ENCODE results near the gene C3AR1. TPM values are rescaled to one million over a fixed set of nuclear protein-coding genes. Genes with fewer than 3 reads are reported as not detected.
"Not testable (repeated sequence)": the region's sequence is repeated elsewhere in the genome, so short reads cannot be mapped to it uniquely, and the experiment has no call there.

The C3AR1 gene
- total RNA-seq, 2 experiments from 2014 or later, result 1.4 TPM

GRCh38 chr12:8089716-8090115, 23.6 kb upstream of the C3AR1 start:
- intact Hi-C loops (cut with DNase I, micrococcal nuclease), result loop anchor here (2.0 to 5.0 kb wide), 2 partner anchors 19 to 162 kb away; no protein-coding TSS in a partner anchor
- TF ChIP-seq CTCF (IDR thresholded peaks at IDR 0.05), result no peak
- Mint-ChIP-seq H3K27ac (peak overlapping the region; percentile 40), H3K9me3 (no peaks in the 10 kb centered on the region), H3K4me1 (ENCODE audit: low read depth) (peaks cover 28% of the 10 kb centered on the region), H3K4me3 (no peak overlapping the region), H3K27me3 (no peaks in the 10 kb centered on the region), H3K36me3 (ENCODE audit: low read depth) (peaks cover 73% of the 10 kb centered on the region)
- Histone ChIP-seq H3K36me3 (ENCODE audit: insufficient read depth, low read length) (peaks cover 56% of the 10 kb centered on the region), H3K4me3 (ENCODE audit: low read length) (no peak overlapping the region), H3K27me3 (ENCODE audit: control insufficient read depth in 1 of 2, insufficient read depth in 2 of 2, low read length in 2 of 2) (no peaks in the 10 kb centered on the region), H3K9me3 (ENCODE audit: control insufficient read depth in 1 of 2, insufficient read depth in 1 of 2, low read length in 2 of 2) (no peaks in the 10 kb centered on the region), H3K4me1 (ENCODE audit: insufficient read depth, low read length) (peaks cover 32% of the 10 kb centered on the region), H3K27ac (ENCODE audit: low read depth in 1 of 2, low read length in 2 of 2) (no peak overlapping the region)
- ChIA-PET CTCF (no interaction called here), POLR2A (no interaction called here)
- DNase-seq, result no peak
- no peak for ATAC-seq (ENCODE audit: poor library complexity)

GRCh38 chr12:8089277-8089676, 23.1 kb upstream of the C3AR1 start:
- Mint-ChIP-seq H3K36me3 (ENCODE audit: low read depth) (peaks cover 73% of the 10 kb centered on the region), H3K4me1 (ENCODE audit: low read depth) (peaks cover 33% of the 10 kb centered on the region), H3K27ac (peak overlapping the region; percentile 79)
- not testable (repeated sequence) for DNase-seq; H3K4me3 ChIP-seq (ENCODE audit: low read length); ATAC-seq (ENCODE audit: poor library complexity); H3K27me3 ChIP-seq (ENCODE audit: control insufficient read depth in 1 of 2, insufficient read depth in 2 of 2, low read length in 2 of 2); H3K9me3 ChIP-seq (ENCODE audit: control insufficient read depth in 1 of 2, insufficient read depth in 1 of 2, low read length in 2 of 2); H3K9me3 Mint-ChIP-seq; H3K4me3 Mint-ChIP-seq; H3K27me3 Mint-ChIP-seq
- H3K36me3 ChIP-seq (ENCODE audit: insufficient read depth, low read length), result peaks cover 52% of the 10 kb centered on the region
- intact Hi-C loops (cut with DNase I, micrococcal nuclease), result loop anchor here in 1 of 2 experiments (2.0 kb wide), 1 partner anchor 20 kb away; no protein-coding TSS in a partner anchor
- peaks cover 37% of the 10 kb centered on the region for H3K4me1 ChIP-seq (ENCODE audit: insufficient read depth, low read length)
- CTCF ChIA-PET, result interaction anchor here (1.1 to 1.8 kb wide), 2 partner anchors 20 to 43 kb away, joined by 5 read pairs; no protein-coding TSS in a partner anchor
- POLR2A ChIA-PET, result interaction anchor here (0.6 to 1.2 kb wide), 3 partner anchors 12 to 23 kb away, joined by 3 to 5 read pairs (median 3); partner anchors contain the start of gene C3AR1
- peak overlapping the region in 1 of 2 donors; percentile 78 for H3K27ac ChIP-seq (ENCODE audit: low read depth in 1 of 2, low read length in 2 of 2)

- DNase-seq (peak in 13 of 14 experiments; percentile 10 to 86 (median 39)), ATAC-seq (ENCODE audit: poor library complexity) (peak; percentile 95)
- CTCF ChIA-PET, result interaction anchor here (0.8 to 2.5 kb wide), 5 partner anchors 10 to 155 kb away, joined by 3 to 6 read pairs (median 5); no protein-coding TSS in a partner anchor
- Histone ChIP-seq H3K27me3 (ENCODE audit: control insufficient read depth in 1 of 2, insufficient read depth in 2 of 2, low read length in 2 of 2) (no peaks in the 10 kb centered on the region), H3K36me3 (ENCODE audit: insufficient read depth, low read length) (peaks cover 45% of the 10 kb centered on the region), H3K27ac (ENCODE audit: low read depth in 1 of 2, low read length in 2 of 2) (peak overlapping the region; percentile 66 to 78), H3K9me3 (ENCODE audit: control insufficient read depth in 1 of 2, insufficient read depth in 1 of 2, low read length in 2 of 2) (no peaks in the 10 kb centered on the region), H3K4me3 (ENCODE audit: low read length) (peak overlapping the region; percentile 3), H3K4me1 (ENCODE audit: insufficient read depth, low read length) (peaks cover 44% of the 10 kb centered on the region)
- POLR2A ChIA-PET, result interaction anchor here (0.6 to 1.5 kb wide), 7 partner anchors 10 to 155 kb away, joined by 3 to 8 read pairs (median 5); partner anchors contain the start of genes C3AR1 and FOXJ2
- TF ChIP-seq CTCF (IDR thresholded peaks at IDR 0.05), result no peak
- Mint-ChIP-seq H3K27me3 (no peaks in the 10 kb centered on the region), H3K27ac (peak overlapping the region; percentile 79), H3K4me1 (ENCODE audit: low read depth) (peaks cover 39% of the 10 kb centered on the region), H3K36me3 (ENCODE audit: low read depth) (peaks cover 71% of the 10 kb centered on the region), H3K9me3 (no peaks in the 10 kb centered on the region), H3K4me3 (peak overlapping the region; percentile 61)
- intact Hi-C loops (cut with DNase I, micrococcal nuclease), result loop anchor here in 1 of 2 experiments (2.0 kb wide), 1 partner anchor 20 kb away; no protein-coding TSS in a partner anchor
These were observed 22.4 kb upstream of the C3AR1 start for GRCh38 chr12:8088574-8088973.

Measured in CD4-positive, alpha-beta T cell (primary cell).